HG03159 (cell line): ENCODE data around the gene NNAT.
"Not testable (repeated sequence)": the region's sequence is repeated elsewhere in the genome, so short reads cannot be mapped to it uniquely, and the experiment has no call there.

Source experiments
- ATAC-seq: cut with Tn5 transposase; IDR thresholded peaks from one replicate; pipeline ENCODE4 v1.9.1; 2021; ENCODE audit warnings: mild to moderate bottlenecking, moderate library complexity; ENCODE audit not compliant: unreplicated experiment

NNAT gene

DNA sequence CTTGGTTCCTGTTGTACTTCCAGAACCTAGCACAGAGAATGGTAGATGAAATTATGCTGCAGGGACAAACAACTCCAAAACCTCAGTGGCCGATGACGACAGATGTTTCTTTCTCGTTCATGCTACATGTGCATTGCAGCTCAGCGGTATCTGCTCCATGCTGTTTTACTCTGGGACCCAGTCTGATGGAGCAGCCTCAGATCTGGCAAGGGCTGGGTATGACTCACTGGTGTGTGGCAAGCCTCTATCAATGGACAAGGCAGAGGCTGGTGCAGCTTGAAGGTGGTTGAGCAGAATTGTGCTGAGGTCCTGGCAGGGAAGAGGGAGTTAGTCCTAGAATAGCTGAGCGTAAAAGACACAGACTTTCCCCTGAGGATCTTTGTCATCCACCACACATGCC, 17.0 kb downstream of the NNAT start:
- ATAC-seq = no peak

DNA sequence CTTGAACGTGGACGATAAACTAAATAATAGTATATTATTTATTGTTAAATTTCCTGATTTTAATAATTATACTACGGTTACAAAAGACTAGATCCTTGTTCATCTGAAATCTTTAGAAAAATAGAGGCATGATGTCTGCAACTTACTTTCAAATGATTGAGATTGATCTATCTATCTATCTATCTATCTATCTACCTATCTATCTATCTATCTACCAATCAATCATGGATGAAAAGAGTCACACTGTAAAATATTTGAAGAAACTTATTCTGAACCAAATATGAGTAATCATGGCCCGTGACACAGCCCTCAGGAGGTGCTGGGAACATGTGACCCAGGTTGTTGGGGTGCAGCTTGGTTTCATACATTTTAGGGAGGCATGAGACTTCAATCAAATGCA, 18.4 kb downstream of the NNAT start:
- no peak for ATAC-seq

- ATAC-seq = no peak
Observed at GRCh38 chr20:37540001-37540400, 19.0 kb downstream of the NNAT start.

DNA sequence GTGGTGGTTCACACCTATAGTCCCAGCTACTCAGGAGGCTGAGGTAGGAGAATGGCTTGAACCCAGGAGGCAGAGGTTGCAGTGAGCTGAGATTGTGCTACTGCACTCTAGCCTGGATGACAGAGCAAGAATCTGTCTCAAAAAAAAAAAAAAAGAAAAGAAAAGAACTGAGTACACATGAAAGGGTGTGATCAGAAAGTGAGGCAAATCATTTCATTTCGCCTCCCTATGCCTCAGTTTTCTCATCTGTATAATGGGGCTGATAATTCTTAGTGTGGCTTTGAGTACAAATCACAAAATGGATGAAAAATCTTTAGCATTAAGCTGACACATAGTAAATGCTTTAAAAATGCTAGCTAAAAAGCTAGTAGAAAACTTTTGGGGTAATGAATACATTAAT, 19.8 kb downstream of the NNAT start:
- ATAC-seq = not testable (repeated sequence)

DNA sequence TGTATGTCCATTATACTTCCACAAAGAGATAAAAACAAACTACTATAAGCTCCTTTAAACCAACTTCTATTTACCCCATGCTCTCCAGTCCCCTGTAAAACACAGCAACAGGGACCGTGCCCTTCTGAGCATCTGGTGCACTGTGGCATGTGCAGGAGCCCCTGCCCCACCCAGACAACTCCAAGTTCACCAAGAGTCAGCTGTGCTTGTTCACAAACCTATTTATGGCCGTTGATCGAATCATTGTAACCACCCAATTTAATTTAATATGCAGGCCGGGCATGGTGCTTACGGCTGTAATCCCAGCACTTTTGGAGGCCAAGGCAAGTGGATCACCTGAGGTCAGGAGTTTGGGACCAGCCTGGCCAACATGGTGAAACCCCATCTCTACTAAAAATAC, 20.3 kb downstream of the NNAT start:
- ATAC-seq = no peak

DNA sequence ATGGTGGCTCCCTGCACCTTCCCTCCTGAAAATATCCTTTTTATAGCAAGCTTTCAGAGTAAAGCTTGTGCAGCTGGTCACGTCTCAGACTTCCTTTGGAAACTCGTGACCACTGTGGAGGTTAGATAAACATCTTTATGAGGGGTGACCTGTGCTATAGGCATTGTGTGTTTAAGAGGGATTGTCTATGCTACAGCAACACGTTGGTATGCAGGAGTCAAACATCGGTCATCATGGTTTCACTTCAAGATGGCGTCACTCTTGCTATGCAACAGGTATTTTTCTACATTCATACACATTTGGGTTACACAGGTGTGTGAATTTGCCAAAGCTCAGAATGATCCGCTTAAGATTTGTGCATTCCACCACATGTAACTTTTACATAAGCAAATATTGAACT, 21.2 kb downstream of the NNAT start:
- no peak for ATAC-seq

GRCh38 chr20:37543828-37544227, 22.8 kb downstream of the NNAT start:
- ATAC-seq = no peak

- ATAC-seq = no peak
Observed at GRCh38 chr20:37544386-37544785, 23.3 kb downstream of the NNAT start.

DNA sequence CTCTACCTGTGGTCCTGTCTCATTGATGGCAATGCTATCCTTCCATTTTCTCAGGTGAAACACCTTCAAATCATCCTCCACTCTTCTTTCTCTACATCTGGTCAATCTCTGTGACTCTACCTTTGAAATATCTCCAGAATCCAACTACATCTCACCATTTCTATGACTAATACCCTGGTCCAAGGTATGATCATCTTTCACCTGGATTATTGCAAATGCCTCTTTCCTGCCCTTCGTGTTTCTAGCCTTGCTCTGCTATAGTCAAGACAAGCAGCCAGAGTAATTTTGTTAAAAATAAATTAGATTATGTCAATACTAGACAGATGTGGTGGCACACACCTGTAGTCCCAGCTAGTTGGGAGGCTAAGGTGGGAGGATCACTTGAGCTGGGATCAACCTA, 24.5 kb downstream of the NNAT start:
- no peak for ATAC-seq

DNA sequence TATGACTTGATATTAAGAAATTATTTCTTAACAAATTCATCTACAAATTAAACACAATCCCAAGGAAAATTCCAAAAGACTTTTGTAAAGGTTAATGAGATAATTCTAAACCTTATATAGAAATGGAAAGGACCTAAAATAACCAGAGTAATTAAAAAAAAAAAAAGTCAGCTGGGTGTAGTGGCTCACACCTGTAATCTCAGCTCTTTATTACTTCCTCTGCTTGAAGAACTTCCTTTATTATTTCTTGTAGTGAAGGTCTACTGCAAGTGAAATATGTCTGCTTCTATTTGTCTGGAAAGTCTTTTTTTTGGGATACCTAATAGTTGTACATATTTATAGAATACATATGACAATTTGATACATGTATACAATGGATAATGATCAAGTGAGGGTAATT, 26.9 kb downstream of the NNAT start:
- no peak for ATAC-seq

GRCh38 chr20:37550101-37550920, 29.3 kb downstream of the NNAT start:
- not testable (repeated sequence) for ATAC-seq

DNA sequence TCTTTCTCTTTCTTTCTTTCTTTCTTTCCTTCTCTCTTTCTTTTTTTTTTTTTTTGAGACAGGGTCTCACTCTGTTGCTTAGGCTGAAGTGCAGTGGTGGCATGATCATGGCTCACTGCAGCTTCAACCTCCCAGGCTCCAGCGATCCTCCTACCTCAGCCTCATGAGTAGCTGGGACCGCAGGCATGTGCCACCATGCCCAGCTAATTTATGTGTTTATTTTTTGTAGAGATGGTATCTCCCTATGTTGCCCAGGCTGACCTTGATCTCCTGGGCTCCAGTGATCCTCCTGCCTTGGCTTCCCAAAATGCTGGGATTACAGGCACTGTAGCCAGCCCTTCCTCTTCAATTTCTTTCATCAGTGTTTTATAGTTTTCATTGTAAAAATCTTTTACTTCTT, 30.6 kb downstream of the NNAT start:
- ATAC-seq = not testable (repeated sequence)

GRCh38 chr20:37552415-37552814, 31.4 kb downstream of the NNAT start:
- ATAC-seq = no peak

GRCh38 chr20:37554721-37555298, 33.8 kb downstream of the NNAT start:
- not testable (repeated sequence) for ATAC-seq

DNA sequence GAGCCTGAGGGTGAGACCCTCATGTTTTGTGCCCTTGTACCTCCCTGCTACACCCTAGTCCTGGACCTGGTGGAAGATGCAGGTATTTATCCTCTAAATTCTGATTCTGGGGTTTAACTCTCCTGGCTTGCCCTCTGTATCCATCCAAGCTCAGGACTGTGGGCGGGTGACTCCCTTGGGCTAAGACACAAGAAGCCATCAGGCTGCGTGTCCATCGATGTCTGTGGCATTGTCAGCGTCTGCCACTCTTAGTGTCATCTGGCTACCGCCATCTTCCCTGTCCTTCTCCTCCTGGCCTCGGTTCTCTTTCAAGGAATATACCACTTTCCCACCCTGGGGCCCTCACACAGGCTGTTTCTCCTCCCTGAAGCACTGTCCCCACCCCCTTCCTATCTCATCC, 35.5 kb downstream of the NNAT start:
- ATAC-seq = no peak

- no peak for ATAC-seq
Observed at GRCh38 chr20:37558306-37558705, 37.3 kb downstream of the NNAT start.

DNA sequence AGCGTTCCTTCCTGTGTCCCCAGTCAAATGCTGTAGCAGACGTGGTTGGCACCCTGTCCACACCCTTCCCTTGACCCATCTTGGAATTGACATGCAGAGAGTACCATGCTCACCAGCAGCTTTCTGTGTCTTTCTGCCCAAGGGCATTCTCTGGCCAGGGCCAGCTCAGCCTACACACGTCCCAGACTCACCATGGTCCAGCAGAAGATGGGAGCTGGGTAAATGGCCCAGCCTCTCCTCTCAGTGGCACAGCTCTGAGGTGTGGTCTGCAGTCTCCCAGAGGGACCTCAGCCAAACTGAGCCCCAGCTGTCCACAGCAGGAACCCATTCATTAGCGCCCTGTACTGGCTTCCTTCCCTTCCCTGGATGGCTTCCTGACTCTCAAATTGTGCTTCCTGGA, 37.7 kb downstream of the NNAT start:
- ATAC-seq = no peak

- no peak for ATAC-seq
Observed at GRCh38 chr20:37559312-37560027, 38.4 kb downstream of the NNAT start.

- no peak for ATAC-seq
Observed at GRCh38 chr20:37560629-37561028, 39.6 kb downstream of the NNAT start.

DNA sequence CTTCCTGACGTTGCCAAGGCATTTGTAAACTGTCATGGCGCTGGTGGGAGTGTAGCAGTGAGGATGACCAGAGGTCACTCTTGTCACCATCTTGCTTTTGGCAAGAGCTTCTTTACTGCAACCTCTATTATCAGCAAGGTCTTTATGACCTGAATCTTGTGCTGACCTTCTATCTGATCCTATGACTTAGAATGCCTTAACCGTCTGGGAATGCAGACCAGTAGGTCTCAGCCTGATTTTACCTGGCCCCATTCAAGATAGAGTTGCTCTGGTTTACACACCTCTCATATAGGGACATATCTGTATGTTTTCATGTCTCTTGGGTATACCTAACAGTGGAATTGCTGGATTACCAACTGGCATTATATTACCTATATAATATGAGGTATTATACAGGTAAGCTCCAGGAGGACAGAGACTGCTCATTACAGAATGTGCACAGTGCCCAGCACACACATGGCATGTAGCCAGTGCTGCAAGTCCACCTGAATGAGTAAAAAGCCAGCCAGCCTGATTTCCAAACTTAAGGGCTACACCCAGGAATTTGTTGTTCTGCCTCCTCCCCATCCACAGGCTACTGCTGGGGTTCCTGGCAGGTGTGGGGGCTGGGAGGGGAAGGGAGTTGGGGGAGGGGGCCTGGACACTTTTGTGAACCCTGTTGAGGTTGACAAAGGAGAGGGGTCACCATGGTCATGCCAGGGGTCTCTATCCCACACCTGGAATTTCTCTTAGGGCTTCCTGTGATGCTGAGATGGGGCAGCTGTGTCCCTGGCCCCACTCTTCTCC, 41.8 kb downstream of the NNAT start:
- ATAC-seq = no peak

DNA sequence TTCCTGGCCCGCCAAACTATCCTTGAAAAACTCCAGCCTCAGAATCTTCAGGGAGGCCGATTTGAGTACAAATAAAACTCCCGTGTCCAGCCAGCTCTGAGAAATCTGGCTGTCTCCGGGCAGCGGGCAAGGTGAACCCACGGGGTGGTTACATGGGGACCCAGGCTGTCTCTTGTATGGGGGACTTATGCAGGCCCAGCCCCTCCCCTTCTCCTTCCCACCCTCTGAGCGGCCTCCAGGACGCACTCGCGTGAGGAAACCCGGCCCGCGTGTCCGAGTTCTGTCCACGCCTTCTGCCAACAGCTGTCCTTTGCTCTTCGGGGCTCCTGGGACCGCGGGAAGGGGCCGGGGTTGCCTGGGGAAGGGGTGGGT, 43.0 kb downstream of the NNAT start:
- ATAC-seq = no peak
